ENCODE measurements around the gene C5orf58.
"Not testable (repeated sequence)": the region's sequence is repeated elsewhere in the genome, so short reads cannot be mapped to it uniquely, and the experiment has no call there.

Gene C5orf58

GRCh38 chr5:170248172-170248930 lies 15.6 kb downstream of the C5orf58 start:
- no peak overlapping the region for H3K9ac ChIP-seq (ENCODE audit: low read length)
- no peaks in the 10 kb centered on the region for H3K4me1 ChIP-seq (ENCODE audit: insufficient read depth, low read length)
- no peak overlapping the region for H3K27ac ChIP-seq (ENCODE audit: low read depth, low read length)
- H3K36me3 ChIP-seq (ENCODE audit: insufficient read depth, low read length): no peaks in the 10 kb centered on the region
- no peaks in the 10 kb centered on the region for H3K9me3 ChIP-seq (ENCODE audit: low read length)
- no peak overlapping the region for H3K4me3 ChIP-seq (ENCODE audit: low read depth in 1 of 2, low read length in 2 of 2)
- no peaks in the 10 kb centered on the region for H3K27me3 ChIP-seq (ENCODE audit: control insufficient read depth in 1 of 2, insufficient read depth in 2 of 2, low read length in 2 of 2)

GRCh38 chr5:170248931-170249227 lies 16.1 kb downstream of the C5orf58 start:
- H3K9me3 ChIP-seq (ENCODE audit: low read length); H3K27me3 ChIP-seq (ENCODE audit: control insufficient read depth in 1 of 2, insufficient read depth in 2 of 2, low read length in 2 of 2); H3K9ac ChIP-seq (ENCODE audit: low read length); H3K36me3 ChIP-seq (ENCODE audit: insufficient read depth, low read length); H3K4me1 ChIP-seq (ENCODE audit: insufficient read depth, low read length); H3K27ac ChIP-seq (ENCODE audit: low read depth, low read length); H3K4me3 ChIP-seq (ENCODE audit: low read depth in 1 of 2, low read length in 2 of 2): not testable (repeated sequence)

GRCh38 chr5:170249355-170249754 lies 16.6 kb downstream of the C5orf58 start:
- no peaks in the 10 kb centered on the region for H3K4me1 ChIP-seq (ENCODE audit: insufficient read depth, low read length)
- H3K36me3 ChIP-seq (ENCODE audit: insufficient read depth, low read length): no peaks in the 10 kb centered on the region
- no peak overlapping the region for H3K27ac ChIP-seq (ENCODE audit: low read depth, low read length)
- no peak overlapping the region for H3K4me3 ChIP-seq (ENCODE audit: low read depth in 1 of 2, low read length in 2 of 2)
- no peaks in the 10 kb centered on the region for H3K9me3 ChIP-seq (ENCODE audit: low read length)
- H3K27me3 ChIP-seq (ENCODE audit: control insufficient read depth in 1 of 2, insufficient read depth in 2 of 2, low read length in 2 of 2): no peaks in the 10 kb centered on the region
- H3K9ac ChIP-seq (ENCODE audit: low read length): no peak overlapping the region

GRCh38 chr5:170250810-170251317 lies 18.1 kb downstream of the C5orf58 start:
- no peaks in the 10 kb centered on the region for H3K4me1 ChIP-seq (ENCODE audit: insufficient read depth, low read length)

GRCh38 chr5:170251462-170251861 lies 18.7 kb downstream of the C5orf58 start:
- Histone ChIP-seq H3K9ac (ENCODE audit: low read length) (no peak overlapping the region), H3K4me3 (ENCODE audit: low read depth in 1 of 2, low read length in 2 of 2) (no peak overlapping the region), H3K36me3 (ENCODE audit: insufficient read depth, low read length) (no peaks in the 10 kb centered on the region), H3K4me1 (ENCODE audit: insufficient read depth, low read length) (no peaks in the 10 kb centered on the region), H3K27ac (ENCODE audit: low read depth, low read length) (no peak overlapping the region), H3K27me3 (ENCODE audit: control insufficient read depth in 1 of 2, insufficient read depth in 2 of 2, low read length in 2 of 2) (no peaks in the 10 kb centered on the region), H3K9me3 (ENCODE audit: low read length) (no peaks in the 10 kb centered on the region)

More at GRCh38 chr5:170250810-170251317, 18.1 kb downstream of the C5orf58 start:
- Histone ChIP-seq H3K9me3 (ENCODE audit: low read length) (no peaks in the 10 kb centered on the region), H3K36me3 (ENCODE audit: insufficient read depth, low read length) (no peaks in the 10 kb centered on the region), H3K27me3 (ENCODE audit: control insufficient read depth in 1 of 2, insufficient read depth in 2 of 2, low read length in 2 of 2) (no peaks in the 10 kb centered on the region), H3K4me3 (ENCODE audit: low read depth in 1 of 2, low read length in 2 of 2) (no peak overlapping the region), H3K9ac (ENCODE audit: low read length) (no peak overlapping the region), H3K27ac (ENCODE audit: low read depth, low read length) (no peak overlapping the region)

GRCh38 chr5:170252109-170252508 lies 19.3 kb downstream of the C5orf58 start:
- Histone ChIP-seq H3K4me3 (ENCODE audit: low read depth in 1 of 2, low read length in 2 of 2) (no peak overlapping the region), H3K27ac (ENCODE audit: low read depth, low read length) (no peak overlapping the region), H3K9me3 (ENCODE audit: low read length) (no peaks in the 10 kb centered on the region), H3K4me1 (ENCODE audit: insufficient read depth, low read length) (no peaks in the 10 kb centered on the region), H3K36me3 (ENCODE audit: insufficient read depth, low read length) (no peaks in the 10 kb centered on the region), H3K9ac (ENCODE audit: low read length) (no peak overlapping the region), H3K27me3 (ENCODE audit: control insufficient read depth in 1 of 2, insufficient read depth in 2 of 2, low read length in 2 of 2) (no peaks in the 10 kb centered on the region)

GRCh38 chr5:170252720-170253350 lies 20.1 kb downstream of the C5orf58 start:
- Histone ChIP-seq H3K4me1 (ENCODE audit: insufficient read depth, low read length) (no peaks in the 10 kb centered on the region), H3K9me3 (ENCODE audit: low read length) (no peaks in the 10 kb centered on the region), H3K4me3 (ENCODE audit: low read depth in 1 of 2, low read length in 2 of 2) (no peak overlapping the region), H3K9ac (ENCODE audit: low read length) (no peak overlapping the region), H3K27me3 (ENCODE audit: control insufficient read depth in 1 of 2, insufficient read depth in 2 of 2, low read length in 2 of 2) (no peaks in the 10 kb centered on the region), H3K27ac (ENCODE audit: low read depth, low read length) (no peak overlapping the region), H3K36me3 (ENCODE audit: insufficient read depth, low read length) (no peaks in the 10 kb centered on the region)

- Histone ChIP-seq H3K9ac (ENCODE audit: low read length) (no peak overlapping the region), H3K9me3 (ENCODE audit: low read length) (no peaks in the 10 kb centered on the region), H3K27ac (ENCODE audit: low read depth, low read length) (no peak overlapping the region), H3K4me1 (ENCODE audit: insufficient read depth, low read length) (no peaks in the 10 kb centered on the region), H3K27me3 (ENCODE audit: control insufficient read depth in 1 of 2, insufficient read depth in 2 of 2, low read length in 2 of 2) (no peaks in the 10 kb centered on the region), H3K36me3 (ENCODE audit: insufficient read depth, low read length) (no peaks in the 10 kb centered on the region), H3K4me3 (ENCODE audit: low read depth in 1 of 2, low read length in 2 of 2) (no peak overlapping the region)
Observed at GRCh38 chr5:170254056-170254455, 21.3 kb downstream of the C5orf58 start.

GRCh38 chr5:170256571-170256970 lies 23.8 kb downstream of the C5orf58 start:
- H3K4me1 ChIP-seq (ENCODE audit: insufficient read depth, low read length): no peaks in the 10 kb centered on the region
- H3K9me3 ChIP-seq (ENCODE audit: low read length): no peaks in the 10 kb centered on the region
- no peak overlapping the region for H3K27ac ChIP-seq (ENCODE audit: low read depth, low read length)
- H3K27me3 ChIP-seq (ENCODE audit: control insufficient read depth in 1 of 2, insufficient read depth in 2 of 2, low read length in 2 of 2): no peaks in the 10 kb centered on the region
- no peaks in the 10 kb centered on the region for H3K36me3 ChIP-seq (ENCODE audit: insufficient read depth, low read length)
- H3K9ac ChIP-seq (ENCODE audit: low read length): no peak overlapping the region
- no peak overlapping the region for H3K4me3 ChIP-seq (ENCODE audit: low read depth in 1 of 2, low read length in 2 of 2)

- no peaks in the 10 kb centered on the region for H3K9me3 ChIP-seq (ENCODE audit: low read length)
- H3K4me1 ChIP-seq (ENCODE audit: insufficient read depth, low read length): no peaks in the 10 kb centered on the region
- no peak overlapping the region for H3K27ac ChIP-seq (ENCODE audit: low read depth, low read length)
- H3K9ac ChIP-seq (ENCODE audit: low read length): no peak overlapping the region
- no peak overlapping the region for H3K4me3 ChIP-seq (ENCODE audit: low read depth in 1 of 2, low read length in 2 of 2)
- H3K27me3 ChIP-seq (ENCODE audit: control insufficient read depth in 1 of 2, insufficient read depth in 2 of 2, low read length in 2 of 2): no peaks in the 10 kb centered on the region
- no peaks in the 10 kb centered on the region for H3K36me3 ChIP-seq (ENCODE audit: insufficient read depth, low read length)
Observed at GRCh38 chr5:170257370-170257769, 24.6 kb downstream of the C5orf58 start.

- no peaks in the 10 kb centered on the region for H3K9me3 ChIP-seq (ENCODE audit: low read length)
- no peaks in the 10 kb centered on the region for H3K36me3 ChIP-seq (ENCODE audit: insufficient read depth, low read length)
- peaks cover 5% of the 10 kb centered on the region for H3K4me1 ChIP-seq (ENCODE audit: insufficient read depth, low read length)
- H3K27ac ChIP-seq (ENCODE audit: low read depth, low read length): no peak overlapping the region
- no peak overlapping the region for H3K4me3 ChIP-seq (ENCODE audit: low read depth in 1 of 2, low read length in 2 of 2)
- no peak overlapping the region for H3K9ac ChIP-seq (ENCODE audit: low read length)
- no peaks in the 10 kb centered on the region for H3K27me3 ChIP-seq (ENCODE audit: control insufficient read depth in 1 of 2, insufficient read depth in 2 of 2, low read length in 2 of 2)
Observed at GRCh38 chr5:170261528-170262043, 28.8 kb downstream of the C5orf58 start.
